Vagina (tissue), 2 donors: ENCODE results near the gene NEAT1. TPM values are rescaled to one million over a fixed set of nuclear protein-coding genes. Genes with fewer than 3 reads are reported as not detected.
A peak's percentile ranks its signal among the peaks of the same experiment; 100 is the strongest.

Source experiments
- DNase-seq, 2 donors: peaks; one replicate each; pipeline ENCODE4 v3.0.0-alpha.2; 2017; ENCODE audit errors: extremely low spot score in 2 of 2
- H3K27ac ChIP-seq: fragments of 200-600 bp; sonication (generic); one replicate; pipeline ENCODE4 v1.5.1; 2019
- H3K27me3 ChIP-seq: fragments of 200-600 bp; sonication (generic); one replicate; pipeline ENCODE4 v1.5.1; 2019
- H3K36me3 ChIP-seq, 2 donors: fragments of 200-600 bp; sonication (generic); one replicate each; pipeline ENCODE4 v1.5.1; 2017 to 2019
- H3K4me1 ChIP-seq: fragments of 200-600 bp; sonication (generic); one replicate; pipeline ENCODE4 v1.5.1; 2019
- H3K4me3 ChIP-seq, 2 donors: fragments of 200-600 bp; sonication (generic); 1 replicate in 1 of 2; 2 replicates in 1 of 2; pipeline ENCODE4 v1.5.1; 2016 to 2019
- H3K9me3 ChIP-seq: fragments of 200-600 bp; sonication (generic); one replicate; pipeline ENCODE4 v1.5.1; 2019
- POLR2A ChIP-seq, 2 donors: fragments of 450-650 bp; IDR thresholded peaks; one replicate each; pipeline ENCODE4 v1.6.1; 2017; ENCODE audit warnings: antibody characterized with exemption in 2 of 2, mild to moderate bottlenecking in 2 of 2, moderate library complexity in 2 of 2
- POLR2AphosphoS5 ChIP-seq, 2 donors: sonication (generic); formaldehyde crosslinking; IDR thresholded peaks; one replicate each; pipeline ENCODE4 v1.9.0; 2017; ENCODE audit warnings: antibody characterized with exemption in 2 of 2, mild to moderate bottlenecking in 2 of 2, low read depth in 1 of 2; ENCODE audit not compliant: insufficient read depth in 1 of 2
- intact Hi-C: fragments of 100-400 bp; cut with DNase I; formaldehyde crosslinking; loops from one replicate; pipeline ENCODE4 v1.15.1; 2023
- total RNA-seq: library from RNA; depleted of rRNA; stranded (reverse); fragments of >200 nt; gene quantifications from one replicate; pipeline ENCODE4 v1.2.3, GENCODE V29; 2016
- TF ChIP-seq, protein P1 (sequence below), 3 experiments: fragments of 450-650 bp in 2 of 3; fragments of 200-600 bp in 1 of 3; sonication (generic) in 1 of 3; IDR thresholded peaks; one replicate each; pipeline ENCODE4 v1.5.1; 2017 to 2019; ENCODE audit warnings: antibody characterized with exemption in 3 of 3, mild to moderate bottlenecking in 2 of 3, moderate library complexity in 2 of 3

Gene NEAT1
- 857 TPM for total RNA-seq

DNA sequence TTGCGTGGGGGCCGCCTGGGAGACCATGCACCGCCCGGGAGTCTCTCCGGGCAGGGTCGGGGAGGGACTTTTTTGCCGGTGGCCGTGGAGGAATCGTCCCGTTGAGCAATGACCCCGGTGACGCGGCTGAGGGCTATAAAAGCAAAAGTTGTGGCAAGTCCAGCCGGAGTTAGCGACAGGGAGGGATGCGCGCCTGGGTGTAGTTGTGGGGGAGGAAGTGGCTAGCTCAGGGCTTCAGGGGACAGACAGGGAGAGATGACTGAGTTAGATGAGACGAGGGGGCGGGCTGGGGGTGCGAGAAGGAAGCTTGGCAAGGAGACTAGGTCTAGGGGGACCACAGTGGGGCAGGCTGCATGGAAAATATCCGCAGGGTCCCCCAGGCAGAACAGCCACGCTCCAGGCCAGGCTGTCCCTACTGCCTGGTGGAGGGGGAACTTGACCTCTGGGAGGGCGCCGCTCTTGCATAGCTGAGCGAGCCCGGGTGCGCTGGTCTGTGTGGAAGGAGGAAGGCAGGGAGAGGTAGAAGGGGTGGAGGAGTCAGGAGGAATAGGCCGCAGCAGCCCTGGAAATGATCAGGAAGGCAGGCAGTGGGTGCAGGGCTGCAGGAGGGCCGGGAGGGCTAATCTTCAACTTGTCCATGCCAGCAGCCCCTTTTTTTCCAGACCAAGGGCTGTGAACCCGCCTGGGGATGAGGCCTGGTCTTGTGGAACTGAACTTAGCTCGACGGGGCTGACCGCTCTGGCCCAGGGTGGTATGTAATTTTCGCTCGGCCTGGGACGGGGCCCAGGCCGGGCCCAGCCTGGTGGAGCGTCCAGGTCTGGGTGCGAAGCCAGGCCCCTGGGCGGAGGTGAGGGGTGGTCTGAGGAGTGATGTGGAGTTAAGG lies at the start of gene NEAT1:
TSS of gene NEAT1 (plus strand) at position 166 of the 883 bp plus-strand sequence.
- Histone ChIP-seq H3K4me3 (peak within 1 kb of the TSS; percentile 58 to 96), H3K9me3 (no peaks in the 10 kb centered on the region), H3K27me3 (no peaks in the 10 kb centered on the region), H3K36me3 (peaks cover 0 to 37% of the 10 kb centered on the region in 2 donors), H3K4me1 (peaks cover 44% of the 10 kb centered on the region), H3K27ac (peak within 1 kb of the TSS; percentile 99)
- intact Hi-C loops, result loop anchor here (2.0 kb wide), 1 partner anchor 76 kb away; the partner anchor contains the start of gene MALAT1
- peak; percentile 28 to 96 for TF ChIP-seq POLR2AphosphoS5 (IDR thresholded peaks at IDR 0.05; ENCODE audit: insufficient read depth in 1 of 2, low read depth in 1 of 2)
- TF ChIP-seq, protein P1, sequence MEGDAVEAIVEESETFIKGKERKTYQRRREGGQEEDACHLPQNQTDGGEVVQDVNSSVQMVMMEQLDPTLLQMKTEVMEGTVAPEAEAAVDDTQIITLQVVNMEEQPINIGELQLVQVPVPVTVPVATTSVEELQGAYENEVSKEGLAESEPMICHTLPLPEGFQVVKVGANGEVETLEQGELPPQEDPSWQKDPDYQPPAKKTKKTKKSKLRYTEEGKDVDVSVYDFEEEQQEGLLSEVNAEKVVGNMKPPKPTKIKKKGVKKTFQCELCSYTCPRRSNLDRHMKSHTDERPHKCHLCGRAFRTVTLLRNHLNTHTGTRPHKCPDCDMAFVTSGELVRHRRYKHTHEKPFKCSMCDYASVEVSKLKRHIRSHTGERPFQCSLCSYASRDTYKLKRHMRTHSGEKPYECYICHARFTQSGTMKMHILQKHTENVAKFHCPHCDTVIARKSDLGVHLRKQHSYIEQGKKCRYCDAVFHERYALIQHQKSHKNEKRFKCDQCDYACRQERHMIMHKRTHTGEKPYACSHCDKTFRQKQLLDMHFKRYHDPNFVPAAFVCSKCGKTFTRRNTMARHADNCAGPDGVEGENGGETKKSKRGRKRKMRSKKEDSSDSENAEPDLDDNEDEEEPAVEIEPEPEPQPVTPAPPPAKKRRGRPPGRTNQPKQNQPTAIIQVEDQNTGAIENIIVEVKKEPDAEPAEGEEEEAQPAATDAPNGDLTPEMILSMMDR (IDR thresholded peaks at IDR 0.05), result peak in 1 of 3 experiments; percentile 8
- peak; percentile 79 to 100 for TF ChIP-seq POLR2A (IDR thresholded peaks at IDR 0.05)
- DNase-seq, result peak; percentile 96 to 100

DNA sequence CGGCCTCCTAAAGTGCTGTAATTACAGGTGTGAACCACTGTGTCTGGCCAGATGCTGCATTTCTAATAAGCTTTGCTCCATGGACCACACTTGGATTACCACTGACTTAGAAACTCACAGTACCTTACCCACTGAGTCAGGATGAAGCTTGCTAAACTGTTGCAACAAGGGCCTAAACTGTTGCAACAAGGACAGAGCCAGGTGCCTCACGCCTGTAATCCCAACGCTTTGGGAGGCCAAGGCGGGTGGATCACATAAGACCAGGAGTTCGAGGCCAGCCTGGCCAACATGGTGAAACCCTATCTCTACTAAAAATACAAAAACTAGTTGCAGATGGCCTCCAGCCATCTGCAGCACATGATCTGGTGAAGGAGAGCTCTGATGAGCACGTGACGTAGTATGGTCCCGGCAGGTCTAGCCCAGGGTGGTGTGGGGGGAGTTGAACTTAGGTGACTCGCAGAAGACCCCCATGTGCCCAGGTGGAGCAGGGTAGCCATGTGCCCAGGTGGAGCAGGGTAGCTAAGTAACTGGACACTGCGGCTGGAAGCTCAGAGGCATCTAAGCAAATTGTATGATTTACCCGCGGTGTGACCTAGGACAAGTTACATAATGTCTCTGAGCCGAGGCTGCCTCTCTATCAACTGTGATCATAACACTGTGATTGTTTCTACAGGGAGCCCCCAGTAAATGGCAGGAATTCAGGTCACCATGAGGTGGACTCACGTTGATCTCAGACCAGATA lies 48.6 kb upstream of the NEAT1 start:
- Histone ChIP-seq H3K36me3 (no peaks in the 10 kb centered on the region), H3K9me3 (no peaks in the 10 kb centered on the region), H3K27me3 (no peaks in the 10 kb centered on the region), H3K4me3 (no peak overlapping the region), H3K27ac (no peak overlapping the region), H3K4me1 (no peaks in the 10 kb centered on the region)
- no peak for TF ChIP-seq POLR2A (IDR thresholded peaks at IDR 0.05)
- TF ChIP-seq, protein P1 (IDR thresholded peaks at IDR 0.05), result no peak
- no peak for TF ChIP-seq POLR2AphosphoS5 (IDR thresholded peaks at IDR 0.05; ENCODE audit: insufficient read depth in 1 of 2, low read depth in 1 of 2)
- DNase-seq, result no peak
- intact Hi-C loops, result no loop called here

DNA sequence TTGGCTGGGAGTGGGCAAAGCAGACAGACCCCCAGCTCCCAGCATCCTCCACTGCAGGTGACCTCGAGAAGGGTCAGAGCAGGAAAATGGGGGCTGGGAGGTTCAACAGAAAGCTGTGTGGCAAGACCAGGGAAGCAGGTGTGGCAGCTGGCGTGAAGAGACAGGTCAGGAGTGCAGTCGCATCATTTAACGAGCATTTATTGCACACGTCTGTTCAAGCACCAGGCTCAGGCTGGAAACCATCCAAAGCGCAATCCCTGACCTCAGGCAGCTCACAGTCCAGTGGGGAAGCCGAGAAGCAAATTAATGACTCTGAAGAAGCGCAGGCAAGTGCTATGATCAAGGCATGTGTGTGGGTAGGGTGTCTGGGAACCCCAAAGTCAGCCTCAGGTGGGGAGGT lies 47.6 kb upstream of the NEAT1 start:
- DNase-seq, result no peak
- TF ChIP-seq, protein P1 (IDR thresholded peaks at IDR 0.05), result no peak
- no peak for TF ChIP-seq POLR2A (IDR thresholded peaks at IDR 0.05)
- TF ChIP-seq POLR2AphosphoS5 (IDR thresholded peaks at IDR 0.05; ENCODE audit: insufficient read depth in 1 of 2, low read depth in 1 of 2), result no peak
- no peaks in the 10 kb centered on the region for H3K36me3 ChIP-seq
- H3K27me3 ChIP-seq, result no peaks in the 10 kb centered on the region
- H3K4me1 ChIP-seq, result peaks cover 1% of the 10 kb centered on the region
- H3K4me3 ChIP-seq, result no peak overlapping the region
- no peak overlapping the region for H3K27ac ChIP-seq
- intact Hi-C loops, result no loop called here
- H3K9me3 ChIP-seq, result no peaks in the 10 kb centered on the region

DNA sequence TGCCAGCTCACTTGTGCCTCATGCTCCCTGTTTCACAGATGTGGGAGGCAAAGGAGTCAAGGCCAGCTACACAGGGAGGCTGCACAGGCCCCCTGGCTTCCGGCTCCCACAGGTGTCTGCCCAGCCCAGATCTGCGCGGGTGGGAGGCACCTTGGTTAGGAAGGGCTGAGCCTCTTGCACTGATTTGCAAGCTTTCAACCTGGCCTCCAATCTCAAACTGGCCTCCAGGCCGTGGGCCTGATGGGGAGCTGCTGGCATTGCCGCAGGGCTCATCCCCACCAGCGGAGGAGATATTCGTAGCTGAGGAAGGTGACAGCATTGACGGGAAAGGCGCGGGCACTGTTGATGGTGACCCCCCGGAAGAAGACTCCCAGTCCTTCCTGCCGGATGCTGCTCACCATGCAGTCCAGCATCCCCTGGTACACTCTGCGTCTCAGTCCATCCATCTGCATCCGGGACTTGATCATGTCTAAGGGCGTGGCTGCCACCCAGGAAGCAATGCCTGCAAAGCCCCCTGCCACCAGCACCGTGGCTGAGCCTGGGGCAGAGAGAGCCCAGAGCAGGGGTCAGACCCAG lies 46.4 kb upstream of the NEAT1 start:
- no peak overlapping the region for H3K4me3 ChIP-seq
- intact Hi-C loops, result no loop called here
- no peak for DNase-seq
- H3K9me3 ChIP-seq, result no peaks in the 10 kb centered on the region
- TF ChIP-seq, protein P1 (IDR thresholded peaks at IDR 0.05), result no peak
- H3K27ac ChIP-seq, result no peak overlapping the region
- no peaks in the 10 kb centered on the region for H3K27me3 ChIP-seq
- H3K4me1 ChIP-seq, result peaks cover 13% of the 10 kb centered on the region
- no peaks in the 10 kb centered on the region for H3K36me3 ChIP-seq
